Effector CD8-positive, alpha-beta T cell (primary cell): ENCODE measurements around the gene TRIP4.
"Not testable (repeated sequence)": the region's sequence is repeated elsewhere in the genome, so short reads cannot be mapped to it uniquely, and the experiment has no call there.

ENCODE experiments used
- DNase-seq: peaks from one replicate; lab custom pipeline; 2025; lab: John Stamatoyannopoulos, UW
- total RNA-seq, 4 experiments: gene quantifications; one replicate each; lab custom pipeline; 2026; lab: John Stamatoyannopoulos, UW

Gene TRIP4
- 18.4 to 26.3 (median 22.6) reads per million in 4 experiments for total RNA-seq

GRCh38 chr15:64387562-64388168, at the start of gene TRIP4:
Gene TRIP4 (plus strand): TSS chr15:64387836. CDS start chr15:64387864, 28 bp downstream.
- DNase-seq: peak; percentile 89

- DNase-seq: no peak
Measured at GRCh38 chr15:64340355-64340754, 47.3 kb upstream of the TRIP4 start.

GRCh38 chr15:64341961-64342360, 45.7 kb upstream of the TRIP4 start:
- no peak for DNase-seq

- DNase-seq: no peak
Measured at GRCh38 chr15:64343222-64343621, 44.4 kb upstream of the TRIP4 start.

GRCh38 chr15:64343841-64344240, 43.8 kb upstream of the TRIP4 start:
- DNase-seq: no peak

GRCh38 chr15:64344651-64345294, 42.9 kb upstream of the TRIP4 start:
- DNase-seq: no peak

- DNase-seq: not testable (repeated sequence)
Measured at GRCh38 chr15:64346242-64346641, 41.4 kb upstream of the TRIP4 start.

- no peak for DNase-seq
Measured at GRCh38 chr15:64348455-64348854, 39.2 kb upstream of the TRIP4 start.

- DNase-seq: no peak
Measured at GRCh38 chr15:64349375-64349774, 38.3 kb upstream of the TRIP4 start.

GRCh38 chr15:64351265-64351664, 36.4 kb upstream of the TRIP4 start:
- DNase-seq: no peak

- no peak for DNase-seq
Measured at GRCh38 chr15:64354688-64355344, 32.8 kb upstream of the TRIP4 start.

- no peak for DNase-seq
Measured at GRCh38 chr15:64355348-64355943, 32.2 kb upstream of the TRIP4 start.

- peak; percentile 91 for DNase-seq
Measured at GRCh38 chr15:64355944-64356709, 31.5 kb upstream of the TRIP4 start, which contains the start of gene CSNK1G1. Gene CSNK1G1 (minus strand): TSS chr15:64356173. CDS start chr15:64300499, 55,674 bp downstream.

- no peak for DNase-seq
Measured at GRCh38 chr15:64356710-64357040, 31.0 kb upstream of the TRIP4 start.

GRCh38 chr15:64361259-64361658, 26.4 kb upstream of the TRIP4 start:
- no peak for DNase-seq

GRCh38 chr15:64369078-64369607, 18.5 kb upstream of the TRIP4 start:
- no peak for DNase-seq

GRCh38 chr15:64371383-64371782, 16.3 kb upstream of the TRIP4 start:
- DNase-seq: not testable (repeated sequence)

- no peak for DNase-seq
Measured at GRCh38 chr15:64373360-64373759, 14.3 kb upstream of the TRIP4 start.

GRCh38 chr15:64379216-64379960, 8.2 kb upstream of the TRIP4 start:
- no peak for DNase-seq

- DNase-seq: not testable (repeated sequence)
Measured at GRCh38 chr15:64380130-64380870, 7.3 kb upstream of the TRIP4 start.
